Endometrial microvascular endothelial cells (primary cell): ENCODE results near the gene DRAM1. TPM values are rescaled to one million over a fixed set of nuclear protein-coding genes. Genes with fewer than 3 reads are reported as not detected.
"Not testable (repeated sequence)": the region's sequence is repeated elsewhere in the genome, so short reads cannot be mapped to it uniquely, and the experiment has no call there.

Experiments used
- in situ Hi-C: cut with HindIII; loops from 2 replicates; pipeline ENCODE4 v1.10.0; 2017; ENCODE audit warnings: low sequenced_read_pairs, low pct_unique_long_range_greater_than_20kb; ENCODE audit errors: inconsistent ontology term
- total RNA-seq: library from RNA; depleted of rRNA; stranded (reverse); fragments of >200 nt; gene quantifications from one replicate; pipeline ENCODE4 v1.2.3, GENCODE V29; 2015; ENCODE audit errors: inconsistent ontology term

The DRAM1 gene, protein sequence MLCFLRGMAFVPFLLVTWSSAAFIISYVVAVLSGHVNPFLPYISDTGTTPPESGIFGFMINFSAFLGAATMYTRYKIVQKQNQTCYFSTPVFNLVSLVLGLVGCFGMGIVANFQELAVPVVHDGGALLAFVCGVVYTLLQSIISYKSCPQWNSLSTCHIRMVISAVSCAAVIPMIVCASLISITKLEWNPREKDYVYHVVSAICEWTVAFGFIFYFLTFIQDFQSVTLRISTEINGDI
- 99.4 TPM for total RNA-seq

DNA sequence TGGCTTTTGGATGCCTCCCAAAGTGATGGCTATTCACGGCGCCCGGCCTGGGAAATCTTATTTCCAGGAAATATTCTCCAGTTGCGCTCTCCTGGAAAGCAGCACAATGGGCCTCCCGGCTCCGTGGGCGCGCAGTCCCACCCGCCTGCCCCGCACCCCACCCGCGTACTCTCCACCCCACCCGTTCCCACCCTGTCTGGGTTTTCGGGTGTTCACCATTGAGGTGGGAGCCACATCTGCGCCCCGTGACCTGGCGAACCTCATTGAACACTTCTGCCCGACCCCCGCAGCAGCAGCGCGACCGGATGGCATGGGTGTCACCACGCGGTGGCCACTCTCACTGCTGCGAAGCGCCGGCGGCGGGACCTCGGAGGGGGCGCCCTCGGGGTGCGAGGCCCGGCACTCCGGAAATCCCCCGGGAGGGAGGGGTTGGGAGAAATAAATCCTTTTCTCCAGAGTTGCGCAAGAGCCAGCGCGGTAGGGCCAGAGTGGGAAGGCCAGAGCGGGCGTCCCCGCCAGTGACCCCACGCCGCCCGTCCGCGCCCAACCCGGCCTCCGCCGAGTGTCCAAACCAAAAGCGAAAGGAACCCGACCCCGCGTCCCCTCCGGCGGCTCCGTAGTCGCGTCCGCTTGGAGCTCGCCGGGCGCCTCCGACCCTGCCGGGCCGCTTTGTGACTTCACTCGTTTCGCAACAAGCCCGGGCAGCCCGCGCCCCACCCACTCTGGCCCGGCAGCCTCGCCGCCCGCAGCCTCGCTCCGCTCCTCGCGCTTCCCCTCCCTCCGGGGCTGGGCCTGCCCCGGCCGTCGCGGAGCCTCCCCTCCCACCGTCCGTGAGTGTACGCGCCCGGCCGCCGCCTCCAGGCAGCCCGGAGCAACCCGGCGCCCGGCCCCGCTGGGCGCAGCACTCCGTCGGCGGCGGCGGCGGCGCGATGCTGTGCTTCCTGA is at the start of gene DRAM1:
TSS of gene DRAM1 (plus strand) at position 720 of the 945 bp plus-strand sequence. CDS start at position 930, 210 bp downstream.
- in situ Hi-C loops = no loop called here

DNA sequence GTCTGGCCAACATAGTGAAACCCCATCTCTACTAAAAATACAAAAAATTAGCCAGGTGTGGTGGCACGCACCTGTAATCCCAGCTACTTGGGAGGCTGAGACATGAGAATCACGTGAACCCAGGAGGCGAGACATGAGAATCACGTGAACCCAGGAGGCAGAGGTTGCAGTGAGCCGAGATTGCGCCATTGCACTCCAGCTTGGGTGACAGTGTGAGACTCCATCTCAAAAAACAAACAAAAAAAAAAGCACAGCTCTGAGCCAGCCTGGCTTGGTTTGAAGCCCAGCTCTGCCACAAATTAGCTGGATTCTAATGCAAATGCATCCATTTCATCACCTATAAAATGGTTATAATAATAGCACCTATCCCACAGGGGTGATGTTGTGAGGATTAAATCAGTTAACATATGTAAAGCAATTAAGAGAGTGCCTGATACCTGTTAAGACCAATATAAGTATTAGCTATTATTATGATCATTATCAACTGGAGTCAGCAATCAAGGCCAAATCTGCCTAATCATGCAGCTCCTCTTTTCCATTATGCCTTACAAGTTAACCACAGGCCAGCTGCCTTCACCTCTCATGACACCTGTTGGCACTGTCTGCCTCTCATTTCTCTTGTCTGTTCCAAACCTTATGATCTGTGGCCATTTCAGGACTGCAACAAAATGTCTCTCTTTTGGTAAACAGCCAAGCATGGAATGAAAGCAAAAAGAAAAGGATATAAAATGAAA is 48.8 kb upstream of the DRAM1 start:
- in situ Hi-C loops = no loop called here

DNA sequence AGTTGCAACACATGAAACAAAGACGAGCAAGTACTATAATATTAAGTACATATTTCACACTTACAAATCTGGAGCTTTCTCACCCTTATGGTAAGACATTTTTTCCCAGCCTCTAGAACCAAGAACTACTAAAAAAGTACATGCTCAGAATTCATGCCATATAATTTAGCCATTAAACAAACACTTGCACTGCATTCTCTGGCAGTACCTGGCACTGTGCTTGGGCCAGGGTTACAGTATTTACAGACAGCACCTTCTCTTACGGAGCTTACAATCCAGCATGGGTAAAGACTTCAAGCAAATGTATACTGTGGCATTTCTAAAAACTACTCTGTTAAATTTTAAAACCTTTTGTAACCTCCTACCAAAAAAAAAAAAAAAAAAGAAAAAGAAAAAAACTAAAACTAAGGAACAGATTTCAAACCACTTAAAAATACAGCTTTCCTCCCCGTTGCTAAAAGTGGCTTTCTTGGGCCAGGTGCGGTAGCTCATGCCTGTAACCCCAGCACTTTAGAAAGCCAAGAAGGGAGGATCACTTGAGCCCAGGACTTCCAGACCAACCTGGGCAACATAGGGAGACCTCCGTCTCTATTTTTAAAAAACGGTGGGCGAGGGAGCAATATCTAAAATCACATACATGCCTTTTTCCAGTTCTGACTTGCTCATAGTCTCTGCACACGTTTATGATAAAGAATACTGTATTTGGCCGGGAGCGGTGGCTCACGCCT is 47.6 kb upstream of the DRAM1 start:
- in situ Hi-C loops = no loop called here

DNA sequence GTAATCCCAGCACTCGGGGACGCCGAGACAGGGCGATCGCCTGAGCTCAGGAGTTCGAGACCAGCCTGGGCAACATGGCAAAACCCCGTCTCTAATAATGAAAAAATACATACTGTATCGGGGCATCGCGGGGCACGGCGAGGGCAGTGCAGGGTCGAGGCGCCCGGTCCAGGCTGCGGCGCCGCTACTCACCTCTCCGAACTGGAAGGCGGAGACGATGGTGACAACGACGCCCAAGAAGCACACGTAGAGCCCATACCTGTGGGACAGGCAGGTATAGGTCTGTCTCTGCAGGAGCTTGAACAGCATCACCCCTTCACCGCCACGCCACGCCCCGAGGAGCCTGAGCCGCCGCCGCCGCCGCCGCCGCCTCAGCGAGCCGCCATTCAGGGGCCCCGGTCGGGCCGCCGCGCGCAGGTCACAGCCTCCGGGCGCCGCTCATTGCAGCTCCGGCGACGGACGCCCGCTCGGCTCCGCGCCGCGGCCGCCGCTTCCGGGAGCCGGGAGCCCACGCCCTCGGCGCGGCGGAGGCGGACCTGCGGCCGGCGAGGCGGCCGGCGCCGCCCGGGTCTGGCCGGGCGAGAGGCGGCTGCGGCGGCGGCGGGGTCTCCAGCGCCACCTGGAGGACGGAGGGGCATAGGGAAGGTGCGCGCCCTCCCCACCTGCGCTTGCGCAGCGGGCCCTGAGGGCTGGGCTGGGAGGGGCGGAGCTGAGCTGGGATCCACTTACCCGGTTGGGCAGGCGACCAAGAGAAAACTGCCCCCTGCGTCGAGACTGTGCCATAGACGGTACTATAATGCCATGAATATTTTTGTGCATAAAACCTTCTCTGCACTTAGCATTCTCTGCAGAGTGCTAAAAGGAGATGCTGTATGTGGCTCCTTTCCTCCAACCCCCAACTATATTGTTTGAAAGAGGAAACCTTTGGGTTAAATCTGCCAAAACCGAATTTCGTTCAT is 46.7 kb upstream of the DRAM1 start, which contains the start of gene GNPTAB:
TSS of gene GNPTAB (minus strand) at position 593 of the 959 bp plus-strand sequence. CDS start at position 309, 284 bp downstream.
- in situ Hi-C loops = no loop called here

DNA sequence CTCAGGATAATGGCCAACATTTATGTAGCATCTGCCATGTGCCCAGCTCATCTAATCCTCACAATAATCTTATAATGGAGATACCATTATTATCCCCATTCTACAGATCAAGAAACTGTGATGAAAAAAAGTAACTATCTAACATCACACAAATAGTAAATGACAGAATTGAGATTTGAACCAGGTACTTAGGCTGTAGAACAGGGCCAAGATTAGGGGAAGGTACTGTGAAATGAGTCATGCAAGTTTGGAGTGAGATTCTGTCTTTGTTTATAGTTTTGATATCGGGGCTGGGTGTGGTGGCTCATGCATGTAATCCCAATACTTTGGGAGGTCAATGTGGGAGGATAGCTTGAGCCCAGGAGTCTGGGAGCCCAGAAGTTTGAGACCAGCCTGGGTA is 45.4 kb upstream of the DRAM1 start:
- in situ Hi-C loops = no loop called here

DNA sequence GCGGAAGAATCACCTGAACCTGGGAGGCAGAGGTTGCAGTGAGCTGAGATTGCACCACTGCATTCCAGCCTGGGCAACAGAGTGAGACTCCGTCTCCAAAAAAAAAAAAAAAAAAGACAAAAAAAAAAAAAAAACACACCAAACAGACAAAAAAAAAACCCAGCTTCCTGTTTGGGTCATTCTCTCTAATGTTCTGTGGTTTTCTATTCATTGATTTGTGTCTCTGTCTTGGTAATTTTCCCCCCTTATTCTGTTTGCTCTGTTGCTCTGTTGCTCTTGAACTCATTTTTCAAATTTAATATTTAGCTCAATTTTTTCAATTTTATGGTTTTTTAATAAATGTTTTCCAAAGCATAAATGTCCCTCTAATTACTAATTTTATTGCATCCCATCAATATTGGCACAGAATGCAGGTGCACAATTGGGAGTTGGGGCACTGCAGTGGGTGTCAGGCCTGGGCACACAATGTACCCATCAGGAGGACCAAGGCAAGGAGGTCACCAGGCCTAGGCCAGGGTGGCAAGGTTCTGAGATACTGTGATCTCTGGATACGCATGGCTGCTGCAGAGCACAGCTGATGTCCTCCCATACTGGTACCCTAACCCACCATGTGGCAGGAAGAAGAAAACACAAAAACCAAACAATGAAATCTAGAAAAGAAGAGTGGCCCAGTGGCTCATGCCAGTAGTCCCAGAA is 38.6 kb upstream of the DRAM1 start:
- in situ Hi-C loops = no loop called here

DNA sequence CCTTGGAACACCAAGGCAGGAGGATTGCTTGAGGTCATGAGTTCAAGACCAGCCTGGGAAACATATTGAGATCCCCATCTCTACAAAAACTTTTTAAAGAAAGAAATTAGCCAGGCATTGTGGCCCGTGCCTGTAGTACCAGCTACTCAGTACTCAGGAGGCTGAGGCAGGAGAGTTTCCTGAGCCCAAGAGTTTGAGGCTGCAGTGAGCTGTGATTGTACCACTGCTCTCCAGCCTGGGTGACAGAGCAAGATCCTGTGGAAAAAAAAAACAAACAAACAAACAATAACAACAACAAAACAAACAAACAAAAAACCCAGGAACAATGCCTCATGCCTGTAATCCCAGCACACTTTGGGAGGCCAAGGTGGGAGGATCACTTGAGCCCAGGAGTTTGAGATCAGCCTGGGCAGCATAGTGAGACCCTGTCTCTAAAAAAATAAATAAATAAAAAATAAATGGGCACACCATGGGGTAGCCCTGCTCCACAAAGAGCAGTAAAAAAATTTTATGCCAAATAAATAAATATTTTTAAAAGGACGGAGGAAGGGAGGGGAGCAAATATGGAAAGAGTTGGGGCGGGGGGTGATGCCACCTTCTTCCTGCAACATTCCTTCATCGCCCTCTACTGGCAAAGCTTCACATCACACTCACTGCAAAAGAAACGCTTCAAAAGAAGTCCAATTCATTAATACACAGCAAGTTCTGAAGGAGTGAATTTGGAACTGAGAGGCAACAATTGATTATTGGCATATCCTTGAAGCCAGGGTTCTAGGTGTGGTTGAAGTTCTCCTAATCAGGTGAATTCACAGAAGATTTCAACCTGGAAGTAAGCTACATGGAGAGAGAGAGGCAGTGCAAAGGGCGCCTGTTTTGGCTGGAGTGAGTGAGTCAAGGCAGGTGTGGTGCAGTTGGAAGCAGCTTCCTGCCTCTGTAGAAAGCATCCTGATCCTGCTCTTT is 37.8 kb upstream of the DRAM1 start:
- in situ Hi-C loops = no loop called here

DNA sequence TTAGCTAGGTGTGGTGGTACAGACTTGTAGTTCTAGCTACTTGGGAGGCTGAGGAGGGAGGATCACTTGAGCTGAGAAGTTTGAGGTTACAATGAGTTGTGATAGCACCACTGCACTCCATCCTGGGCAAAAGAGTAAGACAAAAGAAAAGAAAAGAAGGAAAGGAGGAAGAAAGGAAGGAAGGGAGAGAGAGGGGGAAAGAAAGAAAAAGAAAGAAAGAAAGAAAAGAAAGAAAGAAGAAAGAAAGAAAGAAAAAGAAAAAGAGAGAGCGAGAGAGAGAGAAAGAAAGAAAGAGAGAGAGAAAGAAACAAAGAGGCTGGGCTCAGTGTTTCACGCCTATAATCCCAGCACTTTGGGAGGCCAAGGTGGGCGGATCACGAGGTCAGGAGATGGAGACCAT is 36.3 kb upstream of the DRAM1 start:
- in situ Hi-C loops = no loop called here

DNA sequence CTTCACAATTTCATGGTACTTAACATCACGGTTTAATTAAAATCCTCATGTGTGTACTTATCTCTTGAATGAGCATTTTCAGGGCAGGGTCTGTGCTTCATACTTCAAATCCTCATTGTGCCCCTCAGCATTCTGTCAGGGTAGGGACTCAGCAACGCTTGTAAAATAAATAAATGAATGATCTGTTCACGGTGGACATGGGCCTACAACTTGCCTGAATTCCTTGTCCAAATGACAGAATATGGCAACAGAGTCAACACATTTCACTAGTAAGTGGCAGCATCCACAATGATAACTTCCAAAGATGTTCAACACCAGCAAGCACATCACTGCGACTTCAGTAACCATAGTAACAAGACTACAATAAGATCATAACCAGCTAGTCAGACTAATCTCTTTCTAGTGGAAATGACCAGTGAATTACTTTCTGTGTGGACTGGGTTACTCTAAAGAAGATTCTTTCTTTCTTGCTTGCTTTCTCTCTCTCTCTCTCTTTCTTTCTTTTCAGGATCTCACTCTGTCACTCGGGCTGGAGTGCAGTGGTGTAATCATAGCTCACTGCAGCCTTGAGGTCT is 32.2 kb upstream of the DRAM1 start:
- in situ Hi-C loops = no loop called here

DNA sequence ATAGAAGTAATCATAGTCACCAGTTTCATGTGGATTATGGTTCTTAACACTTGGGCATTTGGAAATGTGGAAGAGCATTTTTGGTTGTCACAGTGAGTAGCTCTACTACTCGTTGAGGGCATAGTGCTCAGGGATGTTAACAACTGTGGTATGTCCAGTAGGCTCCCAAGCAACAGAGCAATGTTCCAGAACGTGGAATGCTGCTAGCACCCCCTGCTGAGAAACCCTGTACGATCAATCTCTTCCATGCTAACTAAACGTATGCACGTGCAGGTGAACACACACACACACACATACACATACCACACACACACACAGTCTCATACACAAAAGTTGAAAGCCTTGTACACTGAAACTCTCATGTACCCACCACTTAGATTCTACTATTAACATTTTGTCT is 30.1 kb upstream of the DRAM1 start:
- in situ Hi-C loops = no loop called here

DNA sequence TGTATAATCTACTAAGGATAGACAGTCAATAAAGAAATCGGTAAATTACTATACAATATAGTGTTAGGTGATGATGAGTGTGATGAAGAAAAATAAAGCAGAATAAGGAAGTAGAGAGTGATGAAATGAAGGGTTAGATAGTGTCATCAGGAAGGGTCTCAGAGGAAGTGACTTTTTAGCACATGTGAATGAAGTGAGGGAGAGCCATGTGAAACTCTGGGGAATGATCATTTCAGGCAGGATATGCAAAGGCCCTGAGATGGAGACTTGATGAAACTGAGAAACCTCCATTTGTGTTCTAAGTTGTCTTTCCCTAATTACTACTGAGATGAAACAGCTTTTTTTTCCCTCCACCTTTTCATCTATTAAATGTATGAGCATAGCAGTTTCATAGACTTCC is 27.2 kb upstream of the DRAM1 start:
- in situ Hi-C loops = no loop called here

DNA sequence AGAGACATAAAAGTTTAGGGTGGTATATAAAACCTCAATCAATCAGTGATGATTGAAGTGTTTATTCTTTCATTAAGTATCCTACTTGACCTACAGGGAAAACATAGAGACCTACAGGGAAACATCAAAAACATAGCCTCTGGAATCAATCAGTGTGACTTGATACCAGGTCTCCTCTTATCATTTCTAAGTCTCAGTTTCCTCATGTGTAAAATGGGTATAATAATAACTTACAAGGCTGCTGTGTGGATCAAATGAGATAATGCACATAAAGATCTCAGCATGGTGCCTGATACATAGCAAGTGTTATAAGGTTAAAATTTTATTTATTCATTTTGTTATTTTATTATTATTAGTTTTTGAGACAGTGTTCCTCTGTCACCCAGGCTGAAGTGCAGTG is 24.4 kb upstream of the DRAM1 start:
- in situ Hi-C loops = no loop called here

DNA sequence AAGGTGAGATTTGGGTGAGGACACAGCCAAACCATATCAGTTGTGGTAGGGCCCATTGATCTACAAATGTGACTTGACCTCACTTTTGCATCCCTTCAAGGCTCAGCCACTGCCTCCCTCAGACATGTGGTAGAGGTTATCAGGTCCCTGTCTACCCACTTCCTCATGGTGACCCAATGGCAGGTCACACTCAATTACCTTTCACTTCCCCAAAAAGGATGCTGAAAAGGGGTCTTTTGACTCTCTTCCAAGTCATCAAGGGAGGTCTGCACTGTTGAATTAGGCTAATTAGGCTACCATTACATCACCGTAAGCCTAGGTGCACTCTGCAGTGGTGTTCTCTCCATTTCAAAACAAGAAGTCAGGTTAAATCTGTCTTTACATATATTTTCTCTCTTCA is 22.6 kb upstream of the DRAM1 start:
- in situ Hi-C loops = no loop called here

DNA sequence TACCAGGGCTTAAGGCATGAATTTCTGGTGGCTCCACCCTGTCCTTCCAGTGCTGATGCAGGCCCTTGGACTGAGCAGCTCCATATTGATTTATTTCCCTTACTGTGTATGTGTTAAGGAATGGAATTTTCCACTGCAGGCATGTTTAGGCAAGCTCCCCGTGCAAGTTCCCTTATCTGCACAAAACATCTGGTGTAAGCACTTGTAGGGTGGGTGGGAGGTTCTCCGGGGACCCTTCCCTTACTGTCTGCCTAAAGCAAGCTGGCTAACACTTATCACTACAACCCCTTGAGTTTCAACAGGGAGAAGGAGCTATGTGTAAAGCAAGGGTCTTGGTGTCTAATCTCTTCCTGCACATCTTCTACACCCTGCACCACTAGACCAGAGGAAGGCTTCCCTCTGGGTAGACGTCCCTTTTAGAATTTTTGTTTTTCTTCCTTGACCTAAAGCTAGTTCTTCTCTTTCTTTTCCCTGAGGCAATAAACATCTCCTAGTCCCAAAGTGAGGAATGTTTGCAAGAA is 22.0 kb upstream of the DRAM1 start:
- in situ Hi-C loops = no loop called here

DNA sequence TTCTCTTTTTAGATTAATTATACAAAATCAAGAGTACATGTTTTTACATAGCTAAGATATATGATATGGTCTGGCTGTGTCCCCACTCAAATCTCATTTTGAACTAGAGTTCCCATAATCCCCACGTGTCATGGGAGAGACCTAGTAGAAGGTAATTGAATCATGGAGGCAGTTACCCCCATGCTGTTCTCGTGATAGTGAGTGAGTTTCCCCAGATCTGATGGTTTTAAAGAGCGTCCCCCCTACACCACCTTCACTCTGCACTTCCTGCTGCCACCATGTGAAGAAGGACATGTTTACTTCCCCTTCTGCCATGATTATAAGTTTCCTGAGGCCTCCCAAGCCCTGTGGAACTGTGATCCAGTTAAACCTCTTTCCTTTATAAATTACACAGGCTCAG is 21.4 kb upstream of the DRAM1 start:
- in situ Hi-C loops = no loop called here

DNA sequence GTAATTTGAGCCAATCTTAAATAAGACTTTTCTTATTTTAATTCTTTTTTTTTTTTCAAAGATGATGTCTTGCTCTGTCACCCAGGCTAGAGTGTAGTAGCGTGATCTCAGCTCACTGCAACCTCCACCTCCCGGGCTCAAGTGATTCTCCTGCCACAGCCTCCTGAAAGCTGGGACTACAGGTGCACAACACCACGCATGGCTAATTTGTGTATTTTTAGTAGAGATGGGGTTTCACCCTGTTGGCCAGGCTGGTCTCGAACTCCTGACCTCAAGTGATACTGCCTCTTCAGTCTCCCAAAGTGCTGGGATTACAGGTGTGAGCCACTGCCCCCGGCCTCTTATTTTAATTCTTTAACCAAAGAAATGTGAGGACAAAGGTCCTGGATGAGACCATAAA is 20.8 kb upstream of the DRAM1 start:
- in situ Hi-C loops = not testable (repeated sequence)
